HepG2 (cell line): ENCODE results near the gene MYO18A. TPM values are rescaled to one million over a fixed set of nuclear protein-coding genes. Genes with fewer than 3 reads are reported as not detected.

Source experiments
- ELF4 ChIP-seq: sonication (generic); formaldehyde crosslinking; IDR thresholded peaks from 2 replicates; pipeline ENCODE4 v1.5.0; 2020; ENCODE audit warnings: missing genetic modification reagents, mild to moderate bottlenecking, moderate library complexity, borderline replicate concordance
- GABPA ChIP-seq, 2 experiments: IDR thresholded peaks; 2 replicates each; pipeline ENCODE4 v1.6.1; 2011 to 2016; ENCODE audit warnings: low read depth in 2 of 2, low read length in 1 of 2, missing biosample characterization in 1 of 2, missing genetic modification characterization in 1 of 2
- ISL2 ChIP-seq: sonication (generic); formaldehyde crosslinking; IDR thresholded peaks from 2 replicates; pipeline ENCODE4 v1.5.0; 2020; ENCODE audit warnings: missing genetic modification reagents
- ISX ChIP-seq: sonication (generic); formaldehyde crosslinking; conservative IDR thresholded peaks from 2 replicates; pipeline ENCODE4 v1.5.0; 2020; ENCODE audit warnings: missing genetic modification reagents
- KDM3A ChIP-seq: IDR thresholded peaks from 2 replicates; pipeline ENCODE4 v1.6.1; 2018; ENCODE audit warnings: low read depth, missing compliant biosample characterization
- KLF16 ChIP-seq, 2 experiments: sonication (generic) in 1 of 2; formaldehyde crosslinking in 1 of 2; IDR thresholded peaks; 2 replicates each; pipeline versions ENCODE4 v1.6.1 to v1.8.0; 2016 to 2023; ENCODE audit warnings: missing genetic modification reagents in 2 of 2, missing compliant biosample characterization in 1 of 2
- POGZ ChIP-seq: sonication (generic); formaldehyde crosslinking; IDR thresholded peaks from 2 replicates; pipeline ENCODE4 v1.4.0; 2020; ENCODE audit warnings: mild to moderate bottlenecking, missing genetic modification reagents
- WIZ ChIP-seq: sonication (generic); formaldehyde crosslinking; IDR thresholded peaks from 2 replicates; pipeline ENCODE4 v1.5.1; 2020; ENCODE audit warnings: mild to moderate bottlenecking, missing genetic modification reagents
- YY1 ChIP-seq: IDR thresholded peaks from 2 replicates; pipeline ENCODE4 v1.6.1; 2011; ENCODE audit warnings: low read length, low read depth, moderate library complexity, mild to moderate bottlenecking; ENCODE audit not compliant: insufficient read depth, insufficient replicate concordance
- ZNF205 ChIP-seq: IDR thresholded peaks from 2 replicates; pipeline ENCODE4 v1.6.1; 2018; ENCODE audit warnings: missing biosample characterization, missing genetic modification reagents
- ZNF33B ChIP-seq: sonication (generic); formaldehyde crosslinking; IDR thresholded peaks from 2 replicates; pipeline ENCODE4 v1.5.1; 2020; ENCODE audit warnings: mild to moderate bottlenecking, missing genetic modification reagents
- ZNF577 ChIP-seq: sonication (generic); formaldehyde crosslinking; IDR thresholded peaks from 2 replicates; pipeline ENCODE4 v1.4.0; 2020; ENCODE audit warnings: mild to moderate bottlenecking, low read depth, missing genetic modification reagents, borderline replicate concordance
- ZNF619 ChIP-seq: sonication (generic); formaldehyde crosslinking; IDR thresholded peaks from 2 replicates; pipeline ENCODE4 v1.4.0; 2020; ENCODE audit warnings: mild to moderate bottlenecking, missing genetic modification reagents
- ZNF83 ChIP-seq: sonication (generic); formaldehyde crosslinking; IDR thresholded peaks from 2 replicates; pipeline ENCODE4 v1.4.0; 2020; ENCODE audit warnings: missing genetic modification reagents, mild to moderate bottlenecking, borderline replicate concordance
- polyA plus RNA-seq, 8 experiments: library from polyadenylated mRNA; depleted of rRNA in 3 of 8; stranded (reverse) in 7 of 8; unstranded in 1 of 8; fragments of >200 nt; fragmentation: Illumina TruSeq in 4 of 8; extraction: Trizol in 4 of 8; gene quantifications; 2 replicates each; pipeline versions ENCODE4 v1.2.1 to v1.2.3, GENCODE V29; 2011 to 2016; ENCODE audit warnings: low read depth in 4 of 8, missing spikeins in 1 of 8, mixed read lengths in 1 of 8; ENCODE audit not compliant: insufficient read depth in 1 of 8
- total RNA-seq, 5 experiments: library from RNA; depleted of rRNA; stranded (reverse); fragments of >200 nt; fragmentation: Illumina TruSeq; extraction: Trizol; gene quantifications; 2 replicates each; pipeline ENCODE4 v1.2.3, GENCODE V29; 2016; ENCODE audit warnings: low read depth in 1 of 5
- TF ChIP-seq, protein P1 (sequence below): IDR thresholded peaks from 2 replicates; pipeline ENCODE4 v1.6.1; 2012; ENCODE audit warnings: inconsistent platforms
- TF ChIP-seq, protein P2 (sequence below): sonication (generic); formaldehyde crosslinking; IDR thresholded peaks from 2 replicates; pipeline ENCODE4 v1.4.0; 2020; ENCODE audit warnings: missing genetic modification reagents, borderline replicate concordance
- TF ChIP-seq, protein P3 (sequence below): IDR thresholded peaks from 2 replicates; pipeline ENCODE4 v1.6.1; 2016; ENCODE audit warnings: mild to moderate bottlenecking
- TF ChIP-seq, protein P4 (sequence below): fragments of 450-650 bp; IDR thresholded peaks from 2 replicates; pipeline ENCODE4 v1.6.1; 2017; ENCODE audit warnings: mild to moderate bottlenecking

The MYO18A gene
- total and polyA plus RNA-seq, 2 of the 13 experiments (the other 11 are each of a cell fraction or from before 2014, with no cell fraction given), result 16.8 to 24.8 TPM

DNA sequence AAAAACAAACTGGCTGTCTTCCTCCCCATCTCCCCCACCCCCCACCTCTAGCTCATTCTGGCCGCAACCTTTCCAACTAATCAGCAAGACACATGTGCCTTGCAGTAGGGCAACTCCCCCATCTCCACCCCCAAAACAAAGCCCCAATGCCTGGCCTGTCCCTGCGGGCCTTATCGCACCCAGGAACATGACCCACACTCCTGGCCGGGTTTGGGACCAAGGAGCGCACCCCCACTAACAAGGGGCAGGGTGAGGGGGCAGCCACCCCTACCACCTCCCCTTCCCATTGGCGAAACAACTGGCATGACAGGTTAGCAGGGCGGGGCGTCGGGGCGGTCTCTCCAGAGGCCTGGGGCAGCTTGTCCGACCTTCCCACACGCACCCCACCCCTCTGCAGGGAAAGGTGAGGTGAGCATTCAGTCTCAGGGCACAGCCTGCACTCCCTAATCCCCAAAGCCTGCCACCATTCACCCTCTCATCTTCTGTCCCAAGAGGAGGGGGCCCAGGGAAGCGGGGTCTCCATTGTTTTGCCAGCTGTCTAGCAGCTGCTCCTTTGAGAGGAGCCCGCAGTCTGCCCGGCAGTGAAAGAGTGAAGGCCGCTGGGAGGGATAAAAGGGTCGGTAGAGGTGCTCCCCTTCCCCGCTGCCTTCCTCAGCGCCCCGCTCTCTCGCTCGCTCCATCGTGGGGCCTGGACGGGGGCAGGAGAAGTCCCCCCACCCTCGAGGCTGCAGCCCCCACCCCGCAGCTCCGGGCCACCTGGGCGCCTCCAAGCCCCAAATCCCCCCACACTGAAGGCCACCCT is 765 bp downstream of the MYO18A start (continued):
- TF ChIP-seq KDM3A (no peak), ISL2 (no peak), POGZ (no peak), ZNF205 (CRISPR knock-in tag) (no peak), ZNF577 (CRISPR knock-in tag) (no peak), ELF4 (CRISPR knock-in tag) (no peak), WIZ (no peak), ZNF33B (CRISPR knock-in tag) (no peak), ZNF619 (peak; percentile 86; the same call in 1 of the 2 replicates), KLF16 (CRISPR knock-in tag; IDR thresholded peaks at IDR 0.05) (peak in 1 of 2 experiments; percentile 52; a peak in 2 of 4 replicates), GABPA (IDR thresholded peaks at IDR 0.05; ENCODE audit: low read depth, low read length) (no peak), GABPA (CRISPR knock-in tag; IDR thresholded peaks at IDR 0.05; ENCODE audit: low read depth) (no peak), YY1 (no peak), ZNF83 (CRISPR knock-in tag) (no peak), ISX (CRISPR knock-in tag) (no peak)
- TF ChIP-seq, protein P1, sequence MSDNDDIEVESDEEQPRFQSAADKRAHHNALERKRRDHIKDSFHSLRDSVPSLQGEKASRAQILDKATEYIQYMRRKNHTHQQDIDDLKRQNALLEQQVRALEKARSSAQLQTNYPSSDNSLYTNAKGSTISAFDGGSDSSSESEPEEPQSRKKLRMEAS, result no peak; the same call in none of the 2 replicates
- TF ChIP-seq, protein P2, sequence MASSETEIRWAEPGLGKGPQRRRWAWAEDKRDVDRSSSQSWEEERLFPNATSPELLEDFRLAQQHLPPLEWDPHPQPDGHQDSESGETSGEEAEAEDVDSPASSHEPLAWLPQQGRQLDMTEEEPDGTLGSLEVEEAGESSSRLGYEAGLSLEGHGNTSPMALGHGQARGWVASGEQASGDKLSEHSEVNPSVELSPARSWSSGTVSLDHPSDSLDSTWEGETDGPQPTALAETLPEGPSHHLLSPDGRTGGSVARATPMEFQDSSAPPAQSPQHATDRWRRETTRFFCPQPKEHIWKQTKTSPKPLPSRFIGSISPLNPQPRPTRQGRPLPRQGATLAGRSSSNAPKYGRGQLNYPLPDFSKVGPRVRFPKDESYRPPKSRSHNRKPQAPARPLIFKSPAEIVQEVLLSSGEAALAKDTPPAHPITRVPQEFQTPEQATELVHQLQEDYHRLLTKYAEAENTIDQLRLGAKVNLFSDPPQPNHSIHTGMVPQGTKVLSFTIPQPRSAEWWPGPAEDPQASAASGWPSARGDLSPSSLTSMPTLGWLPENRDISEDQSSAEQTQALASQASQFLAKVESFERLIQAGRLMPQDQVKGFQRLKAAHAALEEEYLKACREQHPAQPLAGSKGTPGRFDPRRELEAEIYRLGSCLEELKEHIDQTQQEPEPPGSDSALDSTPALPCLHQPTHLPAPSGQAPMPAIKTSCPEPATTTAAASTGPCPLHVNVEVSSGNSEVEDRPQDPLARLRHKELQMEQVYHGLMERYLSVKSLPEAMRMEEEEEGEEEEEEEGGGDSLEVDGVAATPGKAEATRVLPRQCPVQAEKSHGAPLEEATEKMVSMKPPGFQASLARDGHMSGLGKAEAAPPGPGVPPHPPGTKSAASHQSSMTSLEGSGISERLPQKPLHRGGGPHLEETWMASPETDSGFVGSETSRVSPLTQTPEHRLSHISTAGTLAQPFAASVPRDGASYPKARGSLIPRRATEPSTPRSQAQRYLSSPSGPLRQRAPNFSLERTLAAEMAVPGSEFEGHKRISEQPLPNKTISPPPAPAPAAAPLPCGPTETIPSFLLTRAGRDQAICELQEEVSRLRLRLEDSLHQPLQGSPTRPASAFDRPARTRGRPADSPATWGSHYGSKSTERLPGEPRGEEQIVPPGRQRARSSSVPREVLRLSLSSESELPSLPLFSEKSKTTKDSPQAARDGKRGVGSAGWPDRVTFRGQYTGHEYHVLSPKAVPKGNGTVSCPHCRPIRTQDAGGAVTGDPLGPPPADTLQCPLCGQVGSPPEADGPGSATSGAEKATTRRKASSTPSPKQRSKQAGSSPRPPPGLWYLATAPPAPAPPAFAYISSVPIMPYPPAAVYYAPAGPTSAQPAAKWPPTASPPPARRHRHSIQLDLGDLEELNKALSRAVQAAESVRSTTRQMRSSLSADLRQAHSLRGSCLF (CRISPR knock-in tag), result no peak
- TF ChIP-seq, protein P3, sequence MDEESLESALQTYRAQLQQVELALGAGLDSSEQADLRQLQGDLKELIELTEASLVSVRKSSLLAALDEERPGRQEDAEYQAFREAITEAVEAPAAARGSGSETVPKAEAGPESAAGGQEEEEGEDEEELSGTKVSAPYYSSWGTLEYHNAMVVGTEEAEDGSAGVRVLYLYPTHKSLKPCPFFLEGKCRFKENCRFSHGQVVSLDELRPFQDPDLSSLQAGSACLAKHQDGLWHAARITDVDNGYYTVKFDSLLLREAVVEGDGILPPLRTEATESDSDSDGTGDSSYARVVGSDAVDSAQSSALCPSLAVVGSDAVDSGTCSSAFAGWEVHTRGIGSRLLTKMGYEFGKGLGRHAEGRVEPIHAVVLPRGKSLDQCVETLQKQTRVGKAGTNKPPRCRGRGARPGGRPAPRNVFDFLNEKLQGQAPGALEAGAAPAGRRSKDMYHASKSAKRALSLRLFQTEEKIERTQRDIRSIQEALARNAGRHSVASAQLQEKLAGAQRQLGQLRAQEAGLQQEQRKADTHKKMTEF, result peak; percentile 55; the same call in 1 of the 2 replicates
- TF ChIP-seq, protein P4, sequence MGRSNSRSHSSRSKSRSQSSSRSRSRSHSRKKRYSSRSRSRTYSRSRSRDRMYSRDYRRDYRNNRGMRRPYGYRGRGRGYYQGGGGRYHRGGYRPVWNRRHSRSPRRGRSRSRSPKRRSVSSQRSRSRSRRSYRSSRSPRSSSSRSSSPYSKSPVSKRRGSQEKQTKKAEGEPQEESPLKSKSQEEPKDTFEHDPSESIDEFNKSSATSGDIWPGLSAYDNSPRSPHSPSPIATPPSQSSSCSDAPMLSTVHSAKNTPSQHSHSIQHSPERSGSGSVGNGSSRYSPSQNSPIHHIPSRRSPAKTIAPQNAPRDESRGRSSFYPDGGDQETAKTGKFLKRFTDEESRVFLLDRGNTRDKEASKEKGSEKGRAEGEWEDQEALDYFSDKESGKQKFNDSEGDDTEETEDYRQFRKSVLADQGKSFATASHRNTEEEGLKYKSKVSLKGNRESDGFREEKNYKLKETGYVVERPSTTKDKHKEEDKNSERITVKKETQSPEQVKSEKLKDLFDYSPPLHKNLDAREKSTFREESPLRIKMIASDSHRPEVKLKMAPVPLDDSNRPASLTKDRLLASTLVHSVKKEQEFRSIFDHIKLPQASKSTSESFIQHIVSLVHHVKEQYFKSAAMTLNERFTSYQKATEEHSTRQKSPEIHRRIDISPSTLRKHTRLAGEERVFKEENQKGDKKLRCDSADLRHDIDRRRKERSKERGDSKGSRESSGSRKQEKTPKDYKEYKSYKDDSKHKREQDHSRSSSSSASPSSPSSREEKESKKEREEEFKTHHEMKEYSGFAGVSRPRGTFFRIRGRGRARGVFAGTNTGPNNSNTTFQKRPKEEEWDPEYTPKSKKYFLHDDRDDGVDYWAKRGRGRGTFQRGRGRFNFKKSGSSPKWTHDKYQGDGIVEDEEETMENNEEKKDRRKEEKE, result no peak
